Head of caudate nucleus (tissue), 42 donors: Measurements from ENCODE around the gene C1QB.
"Not testable (repeated sequence)": the region's sequence is repeated elsewhere in the genome, so short reads cannot be mapped to it uniquely, and the experiment has no call there.

Source experiments
- DNase-seq, 42 donors: peaks; one replicate each; pipeline versions ENCODE4 v3.0.0 to v3.0.0-alpha.2; 2020 to 2021; ENCODE audit warnings: mixed read lengths in 7 of 42
- intact Hi-C: fragments of 100-400 bp; cut with DNase I; formaldehyde crosslinking; loops from one replicate; pipeline ENCODE4 v1.15.0; 2022

Gene C1QB

DNA sequence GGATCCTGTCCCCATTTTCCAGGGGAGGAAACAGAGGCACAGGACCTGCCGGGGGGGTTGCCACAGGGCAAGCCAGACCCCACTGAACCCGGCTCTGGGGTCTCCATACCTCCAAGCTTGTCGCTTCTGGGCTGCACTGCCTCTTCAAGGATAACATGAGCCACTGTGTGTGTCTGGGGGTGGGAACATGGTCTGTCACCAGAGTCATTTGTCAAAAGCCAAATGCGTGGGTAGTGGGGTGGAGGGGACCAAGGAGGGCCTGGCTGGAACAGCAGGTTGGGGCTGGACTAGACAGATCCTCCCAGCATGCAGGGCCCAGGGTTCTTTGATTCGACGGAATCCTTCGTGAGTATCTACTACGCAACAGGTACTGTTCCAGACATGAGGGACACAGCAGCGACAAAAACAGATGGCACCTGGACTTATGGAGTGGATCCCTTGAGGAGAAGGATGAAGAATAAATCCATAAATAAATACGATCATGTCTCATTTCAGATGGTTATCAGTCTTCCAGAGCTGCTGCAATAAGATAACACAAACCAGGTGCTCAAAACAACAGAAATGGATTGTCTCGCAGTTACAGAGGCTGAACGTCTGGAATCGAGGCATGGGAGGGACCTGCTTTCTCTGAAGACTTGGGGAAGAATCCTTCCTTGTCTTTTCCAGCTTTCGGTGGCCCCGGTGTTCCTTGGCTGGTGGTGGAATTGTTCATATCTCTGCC is 28.7 kb downstream of the C1QB start:
- intact Hi-C loops = no loop called here
- no peak for DNase-seq

DNA sequence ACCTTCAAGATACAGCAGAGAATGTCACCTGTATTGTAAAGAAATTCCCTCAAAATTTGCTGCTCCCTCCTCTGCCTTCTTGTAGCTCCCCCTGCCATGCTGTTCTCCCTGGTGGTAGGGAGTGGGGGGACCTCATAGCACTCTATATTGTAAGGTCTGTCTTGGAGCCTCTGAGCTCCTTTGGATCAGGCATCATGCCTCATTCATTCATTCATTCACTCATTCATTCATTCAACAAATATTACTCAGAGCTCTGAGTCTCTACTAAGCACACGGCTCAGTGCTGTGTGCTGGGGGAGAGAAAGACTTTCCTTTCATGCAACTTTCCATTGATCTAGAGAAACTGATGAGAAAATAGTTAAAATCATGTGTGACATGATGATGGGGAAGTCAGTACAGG is 30.5 kb downstream of the C1QB start:
- intact Hi-C loops = no loop called here
- no peak for DNase-seq

DNA sequence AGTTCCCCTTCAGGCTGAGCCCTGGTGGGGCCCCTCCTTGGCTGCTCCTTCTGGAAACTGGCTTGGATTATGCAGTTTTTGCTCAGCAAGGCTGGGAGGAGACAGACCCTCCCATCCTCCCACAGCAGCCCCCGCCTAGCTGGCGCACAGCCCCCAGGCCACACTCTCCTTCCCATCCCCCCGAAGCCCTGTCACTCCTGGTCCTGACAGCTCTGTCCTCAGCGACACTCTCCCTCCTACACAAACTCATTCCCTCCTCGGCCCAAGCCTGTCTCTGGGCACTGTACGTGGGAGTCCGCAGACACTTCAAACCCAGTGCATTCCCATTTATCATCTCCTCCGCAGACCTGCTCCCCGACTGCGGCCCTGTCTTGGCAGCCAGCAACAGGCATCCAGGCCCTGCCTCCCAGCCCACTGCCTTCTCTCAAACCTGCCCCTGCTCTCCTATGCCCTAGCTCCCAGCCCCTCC is 32.6 kb downstream of the C1QB start:
- DNase-seq = no peak
- intact Hi-C loops = no loop called here

DNA sequence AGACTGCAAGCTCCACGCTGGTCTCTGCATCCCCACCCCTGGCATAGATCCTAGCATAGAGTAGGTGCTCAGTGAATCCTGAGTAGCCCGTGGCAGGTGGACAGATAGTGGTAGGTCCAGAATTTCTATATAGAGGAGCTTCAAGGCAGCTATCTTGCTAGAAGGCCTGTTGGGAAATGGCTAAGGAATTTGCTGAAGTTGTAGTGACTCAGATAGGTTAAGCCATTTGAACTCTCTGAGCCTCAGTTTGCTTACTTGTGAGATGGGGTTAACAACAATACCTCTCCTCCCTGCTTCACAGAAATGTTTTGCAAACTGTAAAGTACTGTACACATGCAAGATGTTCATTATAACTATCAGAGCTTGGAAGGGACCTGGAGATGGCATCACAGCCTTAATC is 34.2 kb downstream of the C1QB start:
- intact Hi-C loops = no loop called here
- DNase-seq = no peak

DNA sequence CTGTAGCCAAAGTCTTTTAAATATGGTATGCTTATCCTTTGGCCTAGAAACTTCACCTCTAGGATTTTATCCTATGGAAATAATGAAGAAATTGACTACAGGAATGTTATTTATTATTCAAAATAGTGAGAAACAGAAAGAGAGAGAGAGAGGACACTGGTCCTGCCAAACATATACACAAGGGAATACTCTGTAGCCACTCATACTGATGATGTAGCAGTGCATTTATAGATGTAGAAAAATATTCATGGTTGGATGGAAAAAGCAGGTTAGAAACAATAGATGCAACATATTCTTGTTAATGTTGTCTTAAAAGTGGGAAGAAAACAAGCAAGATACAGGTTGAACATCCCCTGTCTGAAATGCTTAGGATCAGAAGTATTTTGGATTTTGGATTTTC is 35.4 kb downstream of the C1QB start:
- intact Hi-C loops = no loop called here
- DNase-seq = no peak

DNA sequence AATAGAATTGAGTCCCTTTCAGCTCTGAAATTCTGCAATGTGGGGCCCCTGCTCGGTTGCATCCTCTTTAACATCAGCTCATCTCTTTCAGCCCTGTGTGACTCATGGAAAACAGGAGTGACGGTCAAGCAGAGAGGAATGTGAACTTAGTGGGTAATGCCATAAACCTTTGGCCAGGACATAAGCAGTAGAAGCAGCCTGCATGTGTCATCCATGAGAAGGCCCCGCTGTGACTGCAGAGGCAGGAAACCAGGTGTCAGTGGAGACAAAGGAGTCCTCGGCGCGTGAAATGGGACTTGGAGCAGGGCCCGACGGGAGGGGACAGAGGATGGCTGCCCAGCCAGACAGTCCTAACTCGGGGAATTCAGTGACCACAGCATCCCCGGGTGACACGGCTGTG is 36.5 kb downstream of the C1QB start:
- intact Hi-C loops = no loop called here
- no peak for DNase-seq

DNA sequence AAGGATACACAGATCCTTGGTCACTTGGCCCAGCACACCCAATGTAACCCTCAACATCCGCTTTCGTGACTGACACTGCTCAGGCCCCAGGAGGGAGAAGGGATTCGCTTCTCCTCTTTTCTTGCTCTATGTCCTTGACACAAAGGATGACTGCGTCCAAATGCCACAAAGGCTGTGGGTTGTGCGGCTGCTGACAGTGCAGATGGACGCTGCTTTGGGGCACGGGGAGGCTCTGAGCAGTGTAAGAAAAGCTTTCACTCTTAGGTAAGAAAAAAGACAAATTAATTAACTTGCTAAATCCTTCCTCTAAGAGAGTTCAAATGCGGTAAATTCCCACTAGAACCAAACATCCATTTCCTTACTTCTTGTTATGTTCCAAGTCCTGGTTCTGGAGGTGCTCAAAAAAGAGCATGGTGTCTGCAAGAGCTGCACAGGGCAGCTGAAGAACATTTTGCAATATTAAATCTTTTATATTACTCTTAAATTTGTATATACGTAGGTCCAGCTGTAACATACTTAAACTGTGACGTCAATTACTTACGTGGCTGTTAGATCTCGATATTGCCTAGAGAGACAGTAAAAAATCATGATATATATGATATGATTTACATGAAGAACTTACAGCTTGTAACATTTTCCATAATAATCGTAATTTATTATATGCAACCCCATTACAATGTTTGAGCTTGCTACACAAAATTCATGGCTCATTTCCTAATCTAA is 38.2 kb downstream of the C1QB start:
- intact Hi-C loops = no loop called here

DNA sequence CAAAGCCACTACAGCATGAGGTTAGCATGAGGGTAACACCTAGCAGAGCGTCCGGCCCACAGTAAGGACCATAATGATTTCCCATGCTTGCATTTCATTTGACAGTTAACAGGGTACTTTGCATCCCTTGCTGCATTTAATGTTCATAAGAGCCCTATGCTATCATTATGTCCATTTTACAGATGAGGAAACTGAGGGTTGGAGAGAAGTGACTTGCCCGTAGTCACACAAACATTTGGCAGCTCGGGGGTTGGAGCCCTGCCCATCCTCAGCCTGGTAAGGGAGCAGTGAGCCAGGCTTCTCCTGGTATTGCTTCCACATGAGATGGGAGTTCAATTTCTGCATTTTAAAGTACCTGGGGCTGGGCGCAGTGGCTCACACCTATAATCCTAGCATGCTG is 41.1 kb downstream of the C1QB start:
- intact Hi-C loops = no loop called here
- DNase-seq = no peak

More for the DNA sequence above, 38.2 kb downstream of the C1QB start:
- DNase-seq = no peak

DNA sequence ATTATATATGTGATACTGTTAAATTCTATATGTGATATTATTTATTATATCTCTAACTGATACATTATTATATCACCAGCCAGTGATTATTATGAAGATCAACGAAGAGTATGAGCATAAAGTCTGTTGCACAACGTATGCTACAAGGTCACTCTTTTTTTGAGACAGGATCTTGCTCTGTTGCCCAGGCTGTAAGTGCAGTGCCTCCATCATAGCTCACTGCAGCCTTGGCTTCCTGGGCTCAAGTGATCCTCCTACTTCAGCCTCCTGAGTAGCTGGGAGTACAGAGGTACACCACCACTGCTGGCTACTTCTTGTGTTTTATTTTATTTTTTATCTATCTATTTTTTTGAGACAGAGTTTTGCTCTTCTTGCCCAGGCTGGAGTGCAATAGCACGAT is 43.6 kb downstream of the C1QB start:
- no peak for DNase-seq
- intact Hi-C loops = no loop called here

DNA sequence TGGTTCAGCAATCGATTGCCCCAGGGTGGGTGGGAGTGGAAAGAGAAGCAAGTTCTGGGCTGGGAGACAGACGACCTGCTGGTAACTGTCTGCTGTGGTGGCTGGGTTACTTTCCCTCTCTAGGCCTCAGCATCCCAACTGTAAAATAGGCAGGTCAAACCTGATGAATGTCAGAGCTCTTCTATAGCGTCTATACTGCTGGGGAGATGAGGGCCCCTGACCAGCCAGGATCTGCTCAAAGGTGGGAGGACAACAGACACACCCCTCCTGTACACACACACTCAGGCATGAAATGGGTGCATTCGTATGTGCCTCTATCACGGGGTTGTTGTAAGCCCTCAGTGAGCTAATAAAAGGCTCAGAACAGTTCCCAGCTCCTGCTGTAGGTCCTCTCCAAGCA is 44.9 kb downstream of the C1QB start:
- intact Hi-C loops = no loop called here
- no peak for DNase-seq

DNA sequence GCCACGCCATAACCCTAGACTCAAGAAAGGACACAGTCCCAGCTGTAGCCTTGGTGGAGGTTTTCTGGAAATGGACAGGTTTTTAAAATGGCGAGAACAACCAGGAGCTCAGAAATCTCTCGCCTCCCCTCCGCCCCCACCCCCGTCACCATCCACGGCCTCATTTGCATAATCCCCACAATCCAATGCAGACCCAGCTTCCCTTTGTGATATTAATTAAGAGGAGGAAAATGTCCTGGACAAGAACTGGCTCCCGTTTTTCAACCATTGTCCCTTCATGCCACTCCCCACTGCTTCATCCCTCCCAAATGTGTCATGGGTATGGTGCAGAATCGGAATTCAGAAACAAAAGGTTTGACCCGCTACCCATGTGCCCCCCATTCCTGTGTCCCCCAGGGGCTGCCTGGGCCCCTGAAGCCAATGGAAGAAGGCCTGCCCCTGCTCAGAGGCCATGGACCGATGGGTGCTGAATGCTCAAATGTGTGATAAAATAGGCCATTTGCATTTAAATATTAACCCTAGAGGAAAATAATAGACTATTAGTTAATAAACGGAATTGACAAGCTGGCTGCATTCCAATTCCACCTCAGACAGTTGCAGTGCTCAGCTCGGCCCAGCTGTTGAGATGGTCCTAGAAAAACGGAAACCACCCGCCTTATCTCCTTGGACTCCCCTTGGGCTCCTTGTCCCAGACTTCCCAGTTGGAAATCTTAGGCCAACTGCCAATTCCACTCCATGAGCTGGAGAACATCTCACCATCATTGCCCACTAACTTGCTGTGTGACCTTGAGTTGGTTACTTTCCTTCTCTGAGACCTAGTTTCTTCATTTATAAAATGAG is 46.9 kb downstream of the C1QB start:
- intact Hi-C loops = loop anchor here (5.0 to 10.0 kb wide), 2 partner anchors 185 to 227 kb away; no protein-coding TSS in a partner anchor
- no peak for DNase-seq

DNA sequence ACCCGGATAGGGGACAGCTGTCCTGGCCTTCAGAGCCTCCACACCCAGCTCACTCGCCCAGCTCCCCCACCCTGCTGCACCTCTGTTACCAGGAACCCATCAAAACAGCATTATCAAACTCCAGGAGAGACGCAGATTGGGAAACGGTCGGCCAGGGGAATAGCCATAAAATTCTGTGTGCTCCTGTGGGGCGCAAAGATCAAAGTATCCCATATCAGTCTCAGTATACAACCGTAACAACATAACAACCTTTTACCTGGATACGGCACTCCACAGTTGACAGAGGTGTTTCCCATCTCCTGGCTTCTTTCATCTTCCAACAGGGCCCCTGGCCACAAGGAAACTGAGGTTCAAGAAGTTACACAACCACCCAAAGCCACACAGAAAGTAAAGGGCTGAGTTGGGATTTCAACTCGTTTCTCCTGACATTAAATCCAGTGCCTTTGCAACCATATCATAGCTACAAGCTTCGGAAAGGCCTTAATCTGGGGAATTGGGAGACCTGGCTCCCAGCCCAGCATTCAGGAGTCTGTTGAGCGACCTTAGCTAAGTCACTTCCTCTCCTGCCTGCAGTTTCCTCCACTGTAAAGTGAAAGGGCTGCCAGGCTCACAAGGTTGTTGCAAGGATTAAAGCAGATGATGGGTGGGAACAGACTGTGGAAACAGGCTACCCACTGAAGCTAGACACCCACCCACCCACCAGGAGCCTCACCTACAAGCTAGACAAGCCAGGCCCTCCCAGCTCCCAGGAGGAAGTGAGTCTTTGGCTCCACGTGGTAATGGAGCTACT is 49.5 kb downstream of the C1QB start:
- intact Hi-C loops = loop anchor here (5.0 to 10.0 kb wide), 2 partner anchors 182 to 225 kb away; no protein-coding TSS in a partner anchor
- DNase-seq = no peak

DNA sequence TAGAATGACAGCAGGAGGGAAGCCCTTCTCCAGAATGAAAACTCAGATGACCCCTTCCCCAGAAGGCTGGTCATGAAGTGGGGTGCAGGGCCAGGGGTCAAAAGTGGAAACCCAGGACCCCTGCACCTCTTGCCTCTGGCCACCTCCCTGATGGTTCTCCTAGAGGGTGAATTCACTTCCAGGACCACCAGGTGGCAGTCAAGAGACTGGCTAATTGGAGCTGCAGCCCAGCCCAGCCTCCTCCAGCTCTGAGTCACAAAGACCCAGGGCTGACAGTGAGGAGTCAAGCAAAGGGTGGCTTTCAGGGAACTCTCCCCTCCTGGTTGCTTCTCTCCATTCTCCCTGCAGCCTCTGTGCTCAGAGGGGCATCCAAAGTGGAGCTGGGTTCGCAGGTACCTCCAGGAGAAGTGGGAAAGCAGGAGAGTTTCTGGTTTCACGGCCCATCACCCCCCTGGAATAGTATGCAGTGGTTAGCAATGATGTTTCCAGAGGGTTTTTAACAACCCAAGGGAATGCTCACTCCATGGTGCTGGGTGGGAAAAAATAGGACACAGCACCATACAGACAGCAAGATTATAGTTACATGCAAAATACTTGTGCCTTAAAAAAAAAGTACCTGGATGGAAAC is 51.5 kb downstream of the C1QB start:
- peak; percentile 81 to 97 (median 93) for DNase-seq

DNA sequence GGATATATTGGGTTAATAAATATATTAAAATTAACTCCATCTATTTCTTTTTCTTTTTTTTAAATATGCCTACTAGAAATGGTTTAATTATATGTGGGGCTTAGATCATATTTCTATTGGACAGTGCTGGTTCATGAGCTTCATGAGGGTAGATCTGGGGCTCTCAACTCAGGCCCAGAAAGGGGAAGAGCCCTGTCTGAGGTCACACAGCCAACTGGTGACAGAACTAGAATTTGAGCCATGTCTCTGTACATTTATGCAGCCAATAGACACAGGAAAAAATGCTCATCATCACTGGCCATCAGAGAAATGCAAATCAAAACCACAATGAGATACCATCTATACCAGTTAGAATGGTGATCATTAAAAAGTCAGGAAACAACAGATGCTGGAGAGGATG is 52.5 kb downstream of the C1QB start:
- no peak for DNase-seq
- intact Hi-C loops = loop anchor here (10.0 kb wide), 1 partner anchor 179 kb away; no protein-coding TSS in a partner anchor

More for the DNA sequence above, 51.5 kb downstream of the C1QB start:
- intact Hi-C loops = loop anchor here (5.0 to 10.0 kb wide), 2 partner anchors 180 to 223 kb away; no protein-coding TSS in a partner anchor

DNA sequence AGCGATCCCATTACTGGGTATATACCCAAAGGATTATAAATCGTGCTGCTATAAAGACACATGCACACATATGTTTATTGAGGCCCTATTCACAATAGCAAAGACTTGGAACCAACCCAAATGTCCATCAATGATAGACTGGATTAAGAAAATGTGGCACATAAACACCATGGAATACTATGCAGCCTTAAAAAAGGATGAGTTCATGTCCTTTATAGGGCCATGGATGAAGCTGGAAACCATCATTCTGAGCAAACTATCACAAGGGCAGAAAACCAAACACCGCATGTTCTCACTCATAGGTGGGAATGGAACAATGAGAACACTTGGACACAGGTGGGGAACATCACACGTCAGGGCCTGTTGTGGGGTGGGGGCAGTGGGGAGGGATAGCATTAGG is 53.1 kb downstream of the C1QB start:
- DNase-seq = not testable (repeated sequence)
- intact Hi-C loops = loop anchor here (10.0 kb wide), 1 partner anchor 179 kb away; no protein-coding TSS in a partner anchor

DNA sequence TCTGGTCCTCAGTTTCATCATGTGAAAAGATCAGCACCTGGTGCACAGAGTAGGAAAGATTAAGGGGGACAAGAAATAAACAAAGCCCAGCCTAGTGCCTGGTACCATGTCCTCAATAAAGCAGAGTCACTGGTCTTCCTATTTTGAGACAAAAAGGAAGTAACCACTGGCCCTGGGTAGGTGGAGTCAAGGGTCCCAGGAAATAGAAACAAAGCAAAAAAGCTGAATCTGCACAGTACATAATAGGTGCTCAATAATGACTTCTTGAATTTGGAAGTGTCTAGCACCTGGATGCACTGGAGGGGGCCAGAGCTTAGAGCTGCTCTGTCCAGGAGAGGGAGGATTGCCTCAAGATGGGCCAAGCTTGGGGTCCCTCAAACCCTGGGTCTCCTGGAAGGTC is 55.7 kb downstream of the C1QB start:
- intact Hi-C loops = loop anchor here (10.0 kb wide), 1 partner anchor 176 kb away; no protein-coding TSS in a partner anchor
- DNase-seq = no peak

DNA sequence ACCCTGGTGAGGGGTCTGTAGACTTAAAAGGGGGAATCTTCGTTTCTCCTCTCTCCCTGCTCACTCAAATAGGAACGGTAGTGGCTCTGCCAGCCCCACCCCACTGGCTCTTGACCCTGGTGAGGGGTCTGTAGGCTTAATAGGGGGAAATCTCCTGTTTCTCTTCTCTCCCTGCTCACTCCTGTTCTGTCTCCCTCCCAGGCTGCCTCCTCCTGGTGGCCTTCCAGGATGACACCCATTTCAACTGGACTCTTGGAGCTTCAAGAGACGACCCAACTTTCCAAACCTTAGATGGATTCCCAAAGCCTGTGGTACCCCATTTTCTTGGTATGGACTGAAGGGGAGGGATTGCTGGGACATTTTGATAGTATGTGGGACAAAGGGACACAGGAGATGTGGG is 56.2 kb downstream of the C1QB start:
- DNase-seq = no peak
- intact Hi-C loops = loop anchor here (10.0 kb wide), 1 partner anchor 176 kb away; no protein-coding TSS in a partner anchor
